ENCODE results near the gene PCDHGA10. TPM values are rescaled to one million over a fixed set of nuclear protein-coding genes. Genes with fewer than 3 reads are reported as not detected.

Gene PCDHGA10
- total and polyA plus RNA-seq, 9 of the 15 experiments (the other 6 are each of a cell fraction or from before 2014, with no cell fraction given): 0.01 to 0.11 (median 0.05) TPM

GRCh38 chr5:141371572-141372475 is 41.0 kb upstream of the PCDHGA10 start:
- TF ChIP-seq NRF1 (conservative IDR thresholded peaks at IDR 0.05 in 1 of 2, IDR thresholded peaks at IDR 0.05 in 1 of 2) (peak; percentile 50 to 59; a peak in 3 of 4 replicates), STAT5A (IDR thresholded peaks at IDR 0.05; ENCODE audit: borderline replicate concordance, low read length) (no peak)
- H3K9me3 ChIP-seq (replicated peaks; ENCODE audit: control insufficient read depth, insufficient read depth, low read depth, low read length): no peaks in the 10 kb centered on the region
- BruUV-seq (replicated peaks): no TSS peak

More at GRCh38 chr5:141371572-141372475, 41.0 kb upstream of the PCDHGA10 start:
- Histone ChIP-seq H3K36me3 (ENCODE audit: control insufficient read depth, insufficient read depth, low read length) (no peaks in the 10 kb centered on the region), H3K27me3 (ENCODE audit: control insufficient read depth in 2 of 2, insufficient read depth in 2 of 2, low read length in 2 of 2) (peaks cover 4 to 38% of the 10 kb centered on the region in 2 experiments), H3K27ac (ENCODE audit: extremely low read depth, low read depth, low read length) (no peak overlapping the region), H3K9ac (ENCODE audit: insufficient read depth in 1 of 2, low read depth in 2 of 2, low read length in 2 of 2) (no peak overlapping the region), H4K20me1 (replicated peaks; ENCODE audit: control insufficient read depth, insufficient read depth, low read length) (no peaks in the 10 kb centered on the region), H3K4me1 (replicated peaks in 1 of 2; ENCODE audit: control insufficient read depth in 2 of 2, insufficient read depth in 2 of 2, low read length in 2 of 2) (peaks cover 0 to 7% of the 10 kb centered on the region in 2 experiments; a peak in 1 of 5 replicates), H2AFZ (ENCODE audit: low read depth, low read length) (no peak overlapping the region), H3K79me2 (ENCODE audit: control insufficient read depth, insufficient read depth, low read length) (no peaks in the 10 kb centered on the region), H3K4me2 (ENCODE audit: insufficient read depth, low read length) (no peak overlapping the region), H3K4me3 (no peak overlapping the region), H3K9me1 (ENCODE audit: control insufficient read depth, insufficient read depth, low read length) (no peaks in the 10 kb centered on the region)
- FAIRE-seq (no peak), ATAC-seq (no peak), DNase-seq (ENCODE audit: extremely low read depth in 1 of 4, low spot score in 3 of 4) (no peak)
- in situ Hi-C loops (cut with MboI) (no loop called here), intact Hi-C loops (cut with micrococcal nuclease) (loop anchor here (5.0 kb wide), 1 partner anchor 45 kb away; no protein-coding TSS in a partner anchor)
- WGBS (ENCODE audit: insufficient coverage, low coverage, missing lambda C conversion rate): 28% methylated on average over 47 of the region's 69 CpGs
- ChIA-PET CTCF (ENCODE audit: low intra/inter-chr PET ratio) (no interaction called here), POLR2A (interaction anchor here (0.6 kb wide), 1 partner anchor 1331 kb away, joined by 3 read pairs; no protein-coding TSS in a partner anchor)
